ENCODE data around the gene EFTUD2. TPM values are rescaled to one million over a fixed set of nuclear protein-coding genes. Genes with fewer than 3 reads are reported as not detected.

Gene EFTUD2
- total RNA-seq, 2 donors from 2014 or later = 65.2 to 71.9 TPM

DNA sequence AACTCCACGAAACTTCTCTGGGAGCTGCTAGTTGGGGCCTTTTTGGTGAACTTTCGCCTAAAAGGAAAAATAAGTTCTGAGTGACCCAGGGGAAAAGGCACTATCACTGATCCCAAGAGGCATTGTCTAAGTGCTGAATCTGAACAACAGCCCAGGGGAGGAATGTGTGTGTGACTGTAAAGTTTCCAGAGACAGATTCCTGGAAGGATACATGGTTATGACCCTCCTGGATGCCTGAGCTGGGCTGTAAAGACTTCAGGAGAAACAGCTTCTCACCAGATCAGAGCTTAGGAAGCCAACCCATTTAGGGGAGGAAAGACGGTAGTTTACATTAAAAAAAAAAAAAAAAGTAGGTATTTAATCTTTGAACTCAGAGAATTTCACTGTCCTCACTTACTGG lies 31.4 kb downstream of the EFTUD2 start:
- DNase-seq (ENCODE audit: low spot score) = no peak
- intact Hi-C loops (cut with DNase I) = loop anchor here (5.0 kb wide), 2 partner anchors 91 to 756 kb away; no protein-coding TSS in a partner anchor

DNA sequence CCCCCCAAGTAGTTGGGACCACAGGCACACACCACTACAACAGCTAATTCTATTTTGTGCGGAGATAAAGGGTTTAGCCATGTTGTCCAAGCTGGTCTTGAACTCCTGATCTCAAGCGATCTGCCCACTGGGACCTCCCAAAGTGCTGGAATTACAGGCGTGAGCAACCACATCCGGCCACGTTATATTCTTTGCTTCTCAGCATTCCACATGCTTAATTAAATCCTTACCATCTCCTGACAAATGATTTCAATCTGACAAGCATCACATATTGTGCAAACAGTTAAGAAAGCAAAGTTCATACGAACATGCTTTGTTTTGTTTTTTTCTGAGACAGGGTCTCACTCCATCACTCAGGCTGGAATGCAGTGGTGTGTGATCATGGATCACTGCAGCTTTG lies 33.3 kb downstream of the EFTUD2 start:
- intact Hi-C loops (cut with DNase I) = loop anchor here (5.0 kb wide), 2 partner anchors 89 to 754 kb away; no protein-coding TSS in a partner anchor
- no peak for DNase-seq (ENCODE audit: low spot score)

DNA sequence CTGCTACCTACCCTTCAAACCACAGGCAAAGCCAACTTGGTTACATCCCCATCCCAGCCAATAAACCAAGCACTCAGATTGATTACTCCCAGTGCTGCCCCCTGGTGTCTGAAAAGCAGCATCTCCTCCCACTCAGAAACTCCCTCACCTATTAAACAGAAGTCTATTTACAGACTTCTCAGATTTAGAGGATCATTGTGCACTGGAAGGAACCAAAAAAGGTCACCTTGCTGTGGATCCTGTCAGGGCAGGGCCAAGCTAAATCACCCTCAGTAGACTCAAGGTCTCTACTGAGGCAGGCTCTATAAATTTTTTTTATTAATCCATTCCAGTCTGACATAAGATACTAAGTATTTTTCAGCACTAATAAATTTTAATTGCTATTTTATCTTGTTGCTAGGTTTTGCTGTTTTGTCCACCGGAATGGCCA lies 34.0 kb downstream of the EFTUD2 start:
- intact Hi-C loops (cut with DNase I) = loop anchor here (5.0 kb wide), 2 partner anchors 88 to 753 kb away; no protein-coding TSS in a partner anchor

GRCh38 chr17:44864831-44865230 lies 34.4 kb downstream of the EFTUD2 start:
- intact Hi-C loops (cut with DNase I) = loop anchor here (5.0 kb wide), 3 partner anchors 88 to 753 kb away; no protein-coding TSS in a partner anchor
- DNase-seq (ENCODE audit: low spot score) = no peak

More for the DNA sequence above, 34.0 kb downstream of the EFTUD2 start:
- no peak for DNase-seq (ENCODE audit: low spot score)

DNA sequence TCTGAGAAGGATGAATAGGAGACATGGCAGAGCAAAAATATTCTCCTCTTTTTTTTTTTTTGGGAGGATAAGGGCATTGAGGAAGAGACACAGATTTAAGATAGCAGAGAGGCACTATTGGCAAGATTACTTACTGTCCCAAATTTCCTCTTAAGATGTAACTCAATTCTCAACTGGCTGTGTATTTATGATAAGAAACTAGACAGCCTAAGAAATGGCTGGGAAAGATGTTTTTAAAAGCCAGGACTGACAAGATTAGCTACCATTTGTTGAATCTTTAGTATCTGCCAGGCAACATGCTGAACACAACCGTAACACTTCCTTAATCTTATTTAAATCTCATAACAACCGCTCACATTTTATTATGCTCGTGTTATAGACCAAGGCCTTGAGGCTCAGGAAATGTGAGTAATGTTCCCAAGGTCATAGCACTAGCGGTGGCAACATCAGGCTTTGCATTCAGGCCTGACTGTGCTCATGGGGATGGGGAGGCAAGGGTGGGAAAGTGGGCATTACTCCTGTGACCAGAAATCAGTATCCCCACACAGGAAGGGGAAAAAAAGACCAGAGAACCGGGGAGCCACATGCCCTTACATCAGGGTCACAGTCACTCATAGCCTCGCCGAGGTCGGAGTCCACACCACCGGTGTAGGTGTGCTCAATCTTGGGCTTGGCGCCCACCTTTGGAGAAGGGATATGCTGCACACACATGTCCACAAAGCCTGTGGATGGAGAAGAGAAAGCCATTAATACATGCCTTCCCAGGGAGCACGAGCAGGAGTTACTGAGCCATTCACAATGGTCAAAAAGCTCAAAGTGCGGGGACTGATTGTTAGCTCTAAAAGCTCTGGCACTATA lies 36.0 kb downstream of the EFTUD2 start:
- intact Hi-C loops (cut with DNase I) = loop anchor here in 1 of 2 donors (5.0 kb wide), 1 partner anchor 91 kb away; no protein-coding TSS in a partner anchor
- DNase-seq (ENCODE audit: low spot score) = no peak

DNA sequence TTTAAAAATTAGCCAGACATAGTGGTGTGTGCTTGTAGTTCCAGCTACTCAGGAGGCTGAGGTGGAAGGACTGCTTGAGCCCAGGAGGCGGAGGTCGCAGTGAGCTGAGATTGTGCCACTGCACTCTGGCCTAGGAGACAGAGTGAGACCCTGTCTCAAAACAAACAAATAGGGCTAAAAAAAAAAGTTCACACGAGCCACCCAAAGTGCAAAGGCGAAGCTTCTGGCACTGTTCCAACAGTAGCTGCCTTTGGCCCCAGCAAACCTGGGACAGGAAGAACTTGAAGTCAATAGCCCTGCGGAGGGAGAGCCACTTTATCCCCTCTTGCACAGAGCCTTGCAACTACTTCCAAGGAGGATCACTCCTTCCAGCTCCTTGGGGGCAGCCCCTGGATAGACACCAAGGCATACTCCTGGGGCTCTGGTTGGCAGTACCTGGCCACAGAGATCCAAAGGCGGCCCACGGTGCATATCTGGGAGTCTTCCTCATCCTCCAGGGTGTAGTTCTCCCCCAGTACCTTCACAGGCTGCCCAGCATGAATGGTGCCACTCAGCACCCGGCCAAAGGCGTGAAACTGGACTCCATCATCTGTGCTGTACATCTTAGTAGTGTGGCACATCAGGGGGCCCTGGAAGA lies 36.8 kb downstream of the EFTUD2 start:
- intact Hi-C loops (cut with DNase I) = loop anchor here in 1 of 2 donors (5.0 kb wide), 1 partner anchor 90 kb away; no protein-coding TSS in a partner anchor
- no peak for DNase-seq (ENCODE audit: low spot score)

GRCh38 chr17:44859701-44860100 lies 39.5 kb downstream of the EFTUD2 start:
- intact Hi-C loops (cut with DNase I) = loop anchor here in 1 of 2 donors (5.0 kb wide), 1 partner anchor 87 kb away; no protein-coding TSS in a partner anchor
- DNase-seq (ENCODE audit: low spot score) = no peak

- no peak for DNase-seq (ENCODE audit: low spot score)
- intact Hi-C loops (cut with DNase I) = no loop called here
These were observed 45.1 kb downstream of the EFTUD2 start for GRCh38 chr17:44854192-44854591.

DNA sequence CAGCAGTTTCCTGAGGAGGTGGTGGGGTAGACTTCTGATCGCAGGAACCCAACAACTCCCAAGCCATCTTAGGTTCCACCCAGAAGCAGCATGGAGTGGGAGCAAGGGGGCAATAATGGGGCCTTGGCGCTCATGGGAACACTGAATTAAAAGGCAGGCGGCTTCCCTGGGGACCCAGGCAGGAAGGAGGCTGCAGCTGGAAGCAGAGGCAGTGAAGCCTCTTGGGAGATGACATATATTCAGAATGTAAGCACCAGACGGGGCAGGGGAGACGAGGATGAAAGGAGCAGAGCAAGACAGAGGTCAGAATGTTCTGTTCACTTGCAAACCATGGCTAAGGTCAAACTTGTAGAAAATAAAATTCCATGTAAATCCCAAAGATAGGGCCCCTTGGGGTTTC lies 48.6 kb downstream of the EFTUD2 start:
- intact Hi-C loops (cut with DNase I) = no loop called here
- DNase-seq (ENCODE audit: low spot score) = peak; percentile 47

GRCh38 chr17:44850025-44850424 lies 49.2 kb downstream of the EFTUD2 start:
- intact Hi-C loops (cut with DNase I) = no loop called here
- peak; percentile 40 for DNase-seq (ENCODE audit: low spot score)

- intact Hi-C loops (cut with DNase I) = no loop called here
These were observed 50.2 kb downstream of the EFTUD2 start for GRCh38 chr17:44848961-44849489.

DNA sequence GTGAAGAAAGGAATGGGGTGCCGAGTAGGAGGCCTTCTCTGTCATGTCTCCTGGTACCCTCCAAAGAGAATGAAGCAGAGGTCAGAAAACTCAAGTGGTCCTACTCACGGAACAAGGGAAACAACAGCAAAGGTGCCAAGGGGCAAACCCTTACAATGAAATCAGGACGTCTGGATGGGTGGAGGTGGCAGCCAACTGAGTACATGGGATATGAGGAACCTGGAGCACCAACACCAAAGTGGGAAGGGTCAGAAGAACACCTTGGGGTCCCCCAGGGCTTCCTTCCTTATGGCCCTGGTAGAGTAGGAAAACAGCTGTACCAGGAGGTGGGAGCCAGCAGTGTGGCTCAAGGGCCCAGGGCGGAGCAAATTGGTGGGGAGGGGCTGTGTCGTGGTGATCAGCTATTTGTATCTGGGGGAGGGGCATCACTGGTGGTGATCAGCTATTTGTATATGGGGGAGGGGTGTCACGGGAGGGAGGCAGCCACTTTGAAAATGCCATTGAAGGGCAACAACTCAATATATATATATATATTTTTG lies 50.9 kb downstream of the EFTUD2 start:
- intact Hi-C loops (cut with DNase I) = no loop called here
- peak; percentile 36 for DNase-seq (ENCODE audit: low spot score)

More at GRCh38 chr17:44848961-44849489, 50.2 kb downstream of the EFTUD2 start:
- DNase-seq (ENCODE audit: low spot score) = peak; percentile 66

DNA sequence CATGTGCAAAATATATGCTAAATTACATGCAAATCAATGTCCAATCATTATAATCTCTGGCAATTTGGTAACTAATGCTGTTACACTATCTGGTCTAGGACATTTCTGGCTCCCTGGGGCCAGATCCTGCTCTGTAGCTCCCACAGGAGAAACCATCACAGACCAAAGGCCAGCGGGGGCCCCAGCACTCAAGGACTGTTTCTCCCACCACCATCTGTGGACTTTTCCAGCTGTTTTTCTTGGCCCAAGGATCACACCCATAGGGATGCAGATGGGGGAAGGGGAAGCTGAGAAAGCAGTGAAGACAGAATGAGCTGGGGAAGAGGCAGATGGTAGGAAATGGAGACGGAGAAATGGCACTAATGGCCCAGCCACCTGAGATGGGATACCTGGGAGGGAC lies 51.7 kb downstream of the EFTUD2 start, which contains the start of gene HIGD1B:
Gene HIGD1B (plus strand): TSS at position 298 of the 400 bp plus-strand sequence. CDS start 270 bp downstream, outside the sequence.
- peak; percentile 54 for DNase-seq (ENCODE audit: low spot score)
- intact Hi-C loops (cut with DNase I) = no loop called here

GRCh38 chr17:44846206-44846605 lies 53.0 kb downstream of the EFTUD2 start:
- intact Hi-C loops (cut with DNase I) = no loop called here
- DNase-seq (ENCODE audit: low spot score) = peak; percentile 80

GRCh38 chr17:44844390-44844830 lies 54.8 kb downstream of the EFTUD2 start:
- intact Hi-C loops (cut with DNase I) = no loop called here
- DNase-seq (ENCODE audit: low spot score) = no peak

DNA sequence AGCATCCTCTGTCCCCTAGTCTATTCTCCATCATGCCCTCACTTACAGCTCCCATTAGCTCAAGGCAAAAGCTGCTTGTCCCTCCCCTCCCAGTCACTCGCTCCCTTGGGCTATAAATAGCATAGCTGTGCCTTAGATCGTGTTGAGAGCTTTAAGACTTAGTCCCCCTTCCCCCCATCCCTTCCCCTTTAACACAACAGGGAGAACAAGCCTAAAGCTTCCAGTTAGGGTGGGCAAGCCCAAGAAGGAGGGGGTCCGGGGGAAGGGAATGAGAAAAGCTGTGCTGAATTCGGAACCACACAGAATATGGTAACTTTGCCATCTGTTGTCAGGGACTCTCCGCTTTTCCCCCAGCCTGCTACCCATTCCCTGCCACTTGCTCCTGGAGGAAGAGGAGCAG lies 56.5 kb downstream of the EFTUD2 start:
- intact Hi-C loops (cut with DNase I) = no loop called here
- peak; percentile 15 for DNase-seq (ENCODE audit: low spot score)

DNA sequence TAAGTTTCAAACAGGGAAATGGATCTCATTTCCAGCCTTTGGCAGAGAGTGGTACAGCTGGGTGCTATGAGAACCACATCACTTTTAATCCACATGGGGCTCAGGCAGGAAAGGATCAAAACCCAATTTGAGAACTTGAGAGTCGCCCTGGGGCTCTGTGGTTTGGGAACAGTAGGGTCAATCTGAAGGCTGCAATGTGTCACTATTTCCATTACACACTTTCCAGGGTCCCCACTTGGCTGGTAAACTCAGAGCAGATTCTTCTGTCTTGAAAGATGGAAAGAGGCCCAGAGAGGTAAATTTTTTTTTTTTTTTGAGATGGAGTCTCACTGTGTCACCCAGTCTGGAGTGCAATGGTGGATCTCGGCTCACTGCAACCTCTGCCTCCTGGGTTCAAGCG lies 58.3 kb downstream of the EFTUD2 start:
- intact Hi-C loops (cut with DNase I) = no loop called here
- DNase-seq (ENCODE audit: low spot score) = peak; percentile 3

- DNase-seq (ENCODE audit: low spot score) = no peak
- intact Hi-C loops (cut with DNase I) = no loop called here
These were observed 59.0 kb downstream of the EFTUD2 start for GRCh38 chr17:44840274-44840673.

- DNase-seq (ENCODE audit: low spot score) = peak; percentile 5
- intact Hi-C loops (cut with DNase I) = no loop called here
These were observed 62.0 kb downstream of the EFTUD2 start for GRCh38 chr17:44837196-44837595.
